ENCODE measurements around the gene TIMD4.
A peak's percentile ranks its signal among the peaks of the same experiment; 100 is the strongest.
"Not testable (repeated sequence)": the region's sequence is repeated elsewhere in the genome, so short reads cannot be mapped to it uniquely, and the experiment has no call there.

TIMD4 gene

DNA sequence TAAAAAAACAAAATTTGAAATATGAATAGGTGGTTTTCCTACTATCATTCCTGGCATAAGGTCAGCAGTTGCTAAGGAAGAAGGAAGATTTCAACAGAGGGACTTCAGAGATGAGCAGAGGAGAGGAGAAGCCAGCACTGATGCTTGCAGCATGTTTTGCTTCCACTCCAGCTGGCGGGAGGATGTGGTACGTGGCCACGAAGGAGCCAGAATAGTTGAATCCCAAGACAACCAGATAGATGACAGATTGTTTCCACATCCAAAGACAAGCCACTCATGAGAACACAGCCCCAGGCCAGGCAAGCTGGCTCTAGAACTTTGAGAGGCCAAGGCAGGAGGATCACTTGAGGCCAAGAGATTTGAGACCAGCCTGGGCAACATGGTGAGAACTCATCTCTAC lies 15.1 kb downstream of the TIMD4 start:
- H3K4me3 ChIP-seq (ENCODE audit: low read depth, low read length) = no peak overlapping the region
- TF ChIP-seq, protein P1, sequence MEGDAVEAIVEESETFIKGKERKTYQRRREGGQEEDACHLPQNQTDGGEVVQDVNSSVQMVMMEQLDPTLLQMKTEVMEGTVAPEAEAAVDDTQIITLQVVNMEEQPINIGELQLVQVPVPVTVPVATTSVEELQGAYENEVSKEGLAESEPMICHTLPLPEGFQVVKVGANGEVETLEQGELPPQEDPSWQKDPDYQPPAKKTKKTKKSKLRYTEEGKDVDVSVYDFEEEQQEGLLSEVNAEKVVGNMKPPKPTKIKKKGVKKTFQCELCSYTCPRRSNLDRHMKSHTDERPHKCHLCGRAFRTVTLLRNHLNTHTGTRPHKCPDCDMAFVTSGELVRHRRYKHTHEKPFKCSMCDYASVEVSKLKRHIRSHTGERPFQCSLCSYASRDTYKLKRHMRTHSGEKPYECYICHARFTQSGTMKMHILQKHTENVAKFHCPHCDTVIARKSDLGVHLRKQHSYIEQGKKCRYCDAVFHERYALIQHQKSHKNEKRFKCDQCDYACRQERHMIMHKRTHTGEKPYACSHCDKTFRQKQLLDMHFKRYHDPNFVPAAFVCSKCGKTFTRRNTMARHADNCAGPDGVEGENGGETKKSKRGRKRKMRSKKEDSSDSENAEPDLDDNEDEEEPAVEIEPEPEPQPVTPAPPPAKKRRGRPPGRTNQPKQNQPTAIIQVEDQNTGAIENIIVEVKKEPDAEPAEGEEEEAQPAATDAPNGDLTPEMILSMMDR (IDR thresholded peaks at IDR 0.05; ENCODE audit: borderline replicate concordance, insufficient read depth, low read depth, low read length) = no peak

DNA sequence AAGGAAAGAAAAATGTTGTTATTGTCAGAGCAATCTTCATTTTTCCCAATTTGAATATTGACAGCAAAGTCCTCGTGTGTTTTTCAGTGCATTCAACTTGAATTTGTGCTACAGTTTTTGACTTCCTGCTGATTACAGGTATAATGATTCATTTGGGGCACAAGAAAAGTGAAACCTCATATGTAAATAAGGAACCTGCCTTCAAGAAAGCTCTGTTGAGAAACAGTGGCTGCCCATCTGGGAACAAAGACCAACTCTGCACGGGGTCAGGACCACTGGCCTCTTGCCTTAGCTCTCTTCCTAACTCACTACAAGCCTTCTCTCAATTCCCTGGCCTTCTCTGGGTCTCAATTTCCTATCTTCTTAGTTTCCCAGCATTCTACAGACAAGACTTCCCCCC lies 21.0 kb downstream of the TIMD4 start:
- TF ChIP-seq, protein P1 (IDR thresholded peaks at IDR 0.05; ENCODE audit: borderline replicate concordance, insufficient read depth, low read depth, low read length) = no peak
- no peak overlapping the region for H3K4me3 ChIP-seq (ENCODE audit: low read depth, low read length)

DNA sequence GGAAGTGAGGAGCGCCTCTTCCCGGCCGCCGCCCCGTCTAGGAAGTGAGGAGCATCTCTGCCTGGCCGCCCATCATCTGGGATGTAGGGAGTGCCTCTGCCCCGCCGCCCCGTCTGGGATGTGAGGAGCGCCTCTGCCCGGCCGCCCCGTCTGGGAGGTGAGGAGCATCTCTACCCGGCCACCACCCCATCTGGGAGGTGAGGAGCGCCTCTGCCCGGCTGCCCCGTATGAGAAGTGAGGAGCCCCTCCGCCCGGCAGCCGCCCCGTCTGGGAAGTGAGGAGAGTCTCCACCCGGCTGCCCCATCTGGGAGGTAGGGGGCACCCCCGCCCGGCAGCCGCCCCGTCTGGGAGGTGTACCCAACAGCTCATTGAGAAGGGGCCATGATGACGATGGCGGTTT lies 22.6 kb downstream of the TIMD4 start:
- H3K4me3 ChIP-seq (ENCODE audit: low read depth, low read length) = not testable (repeated sequence)

DNA sequence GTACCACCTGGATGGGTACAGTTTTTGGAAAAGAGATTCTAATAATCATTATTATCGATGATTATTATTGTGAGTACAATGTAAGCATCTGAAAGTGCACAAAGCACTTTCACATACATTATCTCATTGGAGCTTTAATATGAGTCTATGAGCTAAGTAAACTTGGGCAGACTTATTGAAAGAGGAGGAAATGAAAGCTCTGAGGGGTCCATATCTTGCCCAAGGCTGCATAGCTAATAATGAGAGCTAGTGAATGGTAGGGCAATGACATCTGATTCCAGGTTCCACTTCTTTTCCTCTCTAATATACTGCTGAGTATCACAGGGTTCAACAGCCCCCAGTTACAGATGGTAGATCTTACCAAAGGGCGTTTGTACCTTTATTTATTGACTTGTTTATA lies 26.1 kb downstream of the TIMD4 start:
- no peak overlapping the region for H3K4me3 ChIP-seq (ENCODE audit: low read depth, low read length)
- TF ChIP-seq, protein P1 (IDR thresholded peaks at IDR 0.05; ENCODE audit: borderline replicate concordance, insufficient read depth, low read depth, low read length) = no peak

DNA sequence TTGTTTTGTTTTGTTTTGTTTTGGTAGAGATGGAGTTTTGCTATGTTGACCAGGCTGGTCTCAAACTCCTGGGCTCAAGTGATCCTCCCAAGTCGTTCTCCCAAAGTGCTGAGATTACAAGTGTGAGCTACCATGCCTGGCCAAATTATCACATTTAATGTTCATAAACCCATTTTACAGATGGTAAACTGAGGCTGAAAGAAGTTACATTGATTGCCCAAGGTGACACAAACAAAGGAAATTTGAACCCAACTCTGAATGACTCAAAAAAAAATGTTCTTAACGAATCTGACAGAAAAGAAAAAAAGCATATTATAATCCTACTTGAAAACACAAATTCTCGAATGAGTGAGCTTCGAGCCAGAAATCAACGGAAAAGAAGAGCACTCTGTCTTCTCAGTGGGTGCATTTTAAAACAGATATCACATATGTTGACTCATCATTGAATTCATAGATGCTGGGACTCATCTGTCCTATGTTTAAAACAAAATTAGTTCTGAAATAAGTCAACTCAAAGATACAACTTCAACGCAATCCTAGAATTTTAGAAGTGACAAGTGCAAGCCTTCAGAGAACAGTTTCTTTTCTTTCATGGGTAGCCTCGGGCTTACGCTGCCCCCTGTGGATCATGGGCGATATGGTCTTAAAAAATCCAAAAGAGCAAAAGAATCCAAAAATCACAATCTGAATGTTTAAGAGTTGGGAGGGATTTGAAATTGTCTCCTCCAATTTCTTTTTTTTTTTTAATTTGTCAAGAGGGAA lies 28.4 kb downstream of the TIMD4 start:
- TF ChIP-seq, protein P1 (IDR thresholded peaks at IDR 0.05; ENCODE audit: borderline replicate concordance, insufficient read depth, low read depth, low read length) = peak; percentile 76
- no peak overlapping the region for H3K4me3 ChIP-seq (ENCODE audit: low read depth, low read length)

DNA sequence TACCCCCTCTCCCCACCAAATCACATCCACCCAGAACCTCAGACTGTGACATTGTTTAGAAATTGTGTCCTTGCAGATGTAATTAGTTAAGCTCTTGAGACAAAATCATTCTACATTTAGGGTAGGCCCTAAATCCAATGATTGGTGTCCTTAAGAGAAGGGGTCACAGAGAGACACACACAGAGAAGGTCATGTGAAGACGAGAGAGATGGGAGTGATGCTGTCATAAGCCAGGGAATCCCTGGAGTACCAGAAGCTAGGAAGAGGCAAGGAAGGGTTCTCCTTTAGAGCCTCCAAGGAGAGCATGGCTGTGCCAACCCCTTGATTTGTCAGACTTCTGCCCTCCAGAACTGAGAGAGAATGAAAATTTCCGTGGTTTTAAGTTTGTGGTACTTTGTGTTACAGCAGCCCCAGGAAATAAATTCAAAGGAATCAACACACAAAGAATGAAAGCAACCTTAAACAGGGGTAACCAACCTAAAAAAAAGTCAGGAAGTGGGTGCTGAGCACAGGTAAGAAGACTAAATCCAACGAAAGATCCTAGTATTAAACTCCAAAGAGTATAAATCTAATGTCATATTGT lies 33.6 kb downstream of the TIMD4 start:
- no peak overlapping the region for H3K4me3 ChIP-seq (ENCODE audit: low read depth, low read length)
- TF ChIP-seq, protein P1 (IDR thresholded peaks at IDR 0.05; ENCODE audit: borderline replicate concordance, insufficient read depth, low read depth, low read length) = no peak

DNA sequence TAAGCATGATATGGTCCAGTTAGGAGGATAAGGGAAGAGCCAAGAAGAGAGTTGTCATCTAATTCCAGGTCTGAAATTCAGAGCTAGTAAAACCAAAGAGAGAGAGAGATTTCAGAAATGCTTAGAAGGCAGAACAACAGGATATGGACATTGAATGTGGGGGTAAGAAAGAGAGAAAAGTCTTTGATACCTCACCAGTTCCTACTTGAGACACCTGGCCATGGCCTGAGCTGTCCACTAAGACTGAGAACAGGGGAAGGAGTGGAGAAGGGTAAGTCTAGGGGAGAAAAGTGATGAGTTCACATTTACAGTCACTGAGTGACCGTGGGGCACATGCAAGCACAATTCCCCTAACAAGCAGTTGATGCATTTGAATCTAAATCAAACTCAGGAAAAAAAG lies 35.5 kb downstream of the TIMD4 start:
- TF ChIP-seq, protein P1 (IDR thresholded peaks at IDR 0.05; ENCODE audit: borderline replicate concordance, insufficient read depth, low read depth, low read length) = no peak

DNA sequence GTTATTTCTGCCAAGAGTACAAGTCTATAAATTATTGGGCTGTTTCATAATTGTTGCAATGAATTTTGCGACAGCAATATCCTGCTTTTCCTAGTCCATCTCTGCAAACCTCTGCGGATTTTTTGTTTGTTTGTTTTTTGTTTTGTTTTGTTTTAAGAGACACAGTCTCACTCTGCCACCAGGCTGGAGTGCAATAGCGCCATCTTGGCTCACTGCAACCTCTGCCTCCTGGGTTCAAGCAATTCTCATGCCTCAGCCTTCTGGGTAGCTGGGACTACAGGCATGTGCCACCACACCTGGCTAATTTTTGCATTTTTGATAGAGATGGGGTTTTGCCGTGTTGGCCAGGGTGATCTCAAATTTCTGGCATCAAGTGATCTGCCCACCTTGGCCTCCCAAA lies 37.3 kb downstream of the TIMD4 start:
- not testable (repeated sequence) for H3K4me3 ChIP-seq (ENCODE audit: low read depth, low read length)

More for the DNA sequence above, 35.5 kb downstream of the TIMD4 start:
- no peak overlapping the region for H3K4me3 ChIP-seq (ENCODE audit: low read depth, low read length)

Measured in GM12875 (cell line).